GM18499 (cell line): ENCODE data around the gene BHMT.
"Not testable (repeated sequence)": the region's sequence is repeated elsewhere in the genome, so short reads cannot be mapped to it uniquely, and the experiment has no call there.

Experiments used
- ATAC-seq: cut with Tn5 transposase; IDR thresholded peaks from one replicate; pipeline ENCODE4 v1.9.1; 2021; ENCODE audit warnings: moderate number of reproducible peaks; ENCODE audit not compliant: insufficient read depth, unreplicated experiment

Gene BHMT

GRCh38 chr5:79111960-79112702 is 522 bp downstream of the BHMT start:
- ATAC-seq, result no peak

GRCh38 chr5:79112703-79113058 is 1.1 kb downstream of the BHMT start:
- no peak for ATAC-seq

- ATAC-seq, result no peak
These were observed 7.9 kb downstream of the BHMT start for GRCh38 chr5:79119486-79119885.

GRCh38 chr5:79120221-79120620 is 8.6 kb downstream of the BHMT start:
- no peak for ATAC-seq

- ATAC-seq, result no peak
These were observed 11.4 kb downstream of the BHMT start for GRCh38 chr5:79122973-79123372.

GRCh38 chr5:79124607-79125006 is 13.0 kb downstream of the BHMT start:
- ATAC-seq, result no peak

- no peak for ATAC-seq
These were observed 19.2 kb downstream of the BHMT start for GRCh38 chr5:79130781-79131180.

GRCh38 chr5:79133121-79133656 is 21.6 kb downstream of the BHMT start:
- ATAC-seq, result no peak

- no peak for ATAC-seq
These were observed 22.2 kb downstream of the BHMT start for GRCh38 chr5:79133657-79134451.

GRCh38 chr5:79135790-79136553 is 24.4 kb downstream of the BHMT start:
- ATAC-seq, result no peak

GRCh38 chr5:79136618-79137017 is 25.0 kb downstream of the BHMT start:
- no peak for ATAC-seq

GRCh38 chr5:79140553-79140952 is 28.9 kb downstream of the BHMT start:
- ATAC-seq, result no peak

GRCh38 chr5:79143684-79144379 is 32.2 kb downstream of the BHMT start:
- ATAC-seq, result no peak

- ATAC-seq, result no peak
These were observed 35.5 kb downstream of the BHMT start for GRCh38 chr5:79147076-79147475.

GRCh38 chr5:79149433-79149832 is 37.8 kb downstream of the BHMT start:
- no peak for ATAC-seq

GRCh38 chr5:79151942-79152671 is 40.5 kb downstream of the BHMT start:
- ATAC-seq, result no peak

- no peak for ATAC-seq
These were observed 45.7 kb downstream of the BHMT start for GRCh38 chr5:79157305-79157704.

- not testable (repeated sequence) for ATAC-seq
These were observed 50.0 kb downstream of the BHMT start for GRCh38 chr5:79161647-79162046.

- no peak for ATAC-seq
These were observed 56.4 kb downstream of the BHMT start for GRCh38 chr5:79168031-79168430.

GRCh38 chr5:79170661-79171060 is 59.1 kb downstream of the BHMT start:
- no peak for ATAC-seq
